Adrenal gland (tissue), 12 donors: ENCODE results near the gene TBC1D14. TPM values are rescaled to one million over a fixed set of nuclear protein-coding genes. Genes with fewer than 3 reads are reported as not detected.
A peak's percentile ranks its signal among the peaks of the same experiment; 100 is the strongest.
"Not testable (repeated sequence)": the region's sequence is repeated elsewhere in the genome, so short reads cannot be mapped to it uniquely, and the experiment has no call there.

Source experiments
- DNase-seq, 7 donors: peaks; one replicate each; pipeline ENCODE4 v3.0.0-alpha.2; 2019 to 2020
- H3K27ac ChIP-seq, 5 donors: fragments of 200-600 bp; sonication (generic) in 4 of 5; 1 replicate in 3 of 5; 2 replicates in 2 of 5; pipeline versions ENCODE4 v1.5.1 to v1.8.0; 2016 to 2020; ENCODE audit warnings: mild to moderate bottlenecking in 1 of 5
- H3K27me3 ChIP-seq: fragments of 200-600 bp; 2 replicates; pipeline ENCODE4 v1.8.0; 2021
- H3K36me3 ChIP-seq, 2 donors: fragments of 200-600 bp; replicated peaks in 1 of 2; 1 replicate in 1 of 2; 2 replicates in 1 of 2; pipeline versions ENCODE4 v1.5.1 to v1.8.0; 2018 to 2022
- H3K4me1 ChIP-seq, 2 donors: fragments of 200-600 bp; replicated peaks in 1 of 2; 1 replicate in 1 of 2; 2 replicates in 1 of 2; pipeline versions ENCODE4 v1.5.1 to v1.8.0; 2018 to 2021
- H3K4me3 ChIP-seq, 4 donors: fragments of 200-600 bp; sonication (generic) in 3 of 4; one replicate each; pipeline ENCODE4 v1.5.1; 2016 to 2018
- H3K9me3 ChIP-seq, 3 donors: fragments of 200-600 bp; sonication (generic) in 1 of 3; replicated peaks in 1 of 3; 1 replicate in 2 of 3; 2 replicates in 1 of 3; pipeline versions ENCODE4 v1.5.1 to v1.8.0; 2016 to 2021
- POLR2A ChIP-seq, 2 donors: fragments of 450-650 bp; IDR thresholded peaks; one replicate each; pipeline ENCODE4 v1.6.1; 2017; ENCODE audit warnings: antibody characterized with exemption in 2 of 2, mild to moderate bottlenecking in 2 of 2, moderate library complexity in 1 of 2
- WGBS, 4 donors: extraction: QIAGEN DNeasy Blood & Tissue Kit in 2 of 4; methylation state at CpG; one replicate each; pipeline versions ENCODE4 v1.1.5 to v1.1.7; 2013 to 2017; 5-methylcytosine and 5-hydroxymethylcytosine counted together
- intact Hi-C, 2 donors: fragments of 100-400 bp; cut with DNase I; formaldehyde crosslinking; loops; one replicate each; pipeline versions ENCODE4 v1.14.1 to v1.15.0; 2022 to 2023
- polyA plus RNA-seq, 3 donors: library from polyadenylated mRNA; stranded (reverse); fragments of 200-250 nt in 2 of 3; fragments of 350-450 nt in 1 of 3; fragmentation: Illumina TruSeq in 1 of 3; extraction: RNeasy Lipid Tissue Mini Kit (QIAGEN cat#74804) in 1 of 3; gene quantifications; one replicate each; pipeline ENCODE4 v1.2.3, GENCODE V29; 2013 to 2014
- total RNA-seq, 9 donors: library from RNA; depleted of rRNA in 4 of 9; stranded (reverse); fragments of >200 nt in 4 of 9; fragments of 120-200 nt in 1 of 9; fragmentation: NEBNext Ultra II Directional in 1 of 9; extraction: Animal tissue kit (Norgen Biotek cat#: 25700) in 1 of 9; gene quantifications; one replicate each; pipeline versions ENCODE4 v1.1.0 to v1.2.4, GENCODE V29; 2013 to 2023
- TF ChIP-seq, protein P1 (sequence below), 6 experiments: fragments of 450-650 bp in 4 of 6; fragments of 200-600 bp in 2 of 6; sonication (generic) in 1 of 6; IDR thresholded peaks; 1 replicate in 5 of 6; 2 replicates in 1 of 6; pipeline versions ENCODE4 v1.5.1 to v1.8.0; 2016 to 2021; ENCODE audit warnings: antibody characterized with exemption in 6 of 6, mild to moderate bottlenecking in 2 of 6, moderate library complexity in 1 of 6
- donor health status: healthy with polysubstance abuse.
- donor health status: Bipolar disorder and iron deficiency.
- donor health status: DM: yes; HTN: yes; CAD: no.
- donor health status: DM: no; HTN: no; CAD: no.
- donor health status: DM: no; HTN: no; CAD: no.
- donor health status: DM: yes; HTN: yes; CAD: no.

Gene TBC1D14
- total and polyA plus RNA-seq, 12 donors = 24.9 to 110 (median 83.0) TPM

DNA sequence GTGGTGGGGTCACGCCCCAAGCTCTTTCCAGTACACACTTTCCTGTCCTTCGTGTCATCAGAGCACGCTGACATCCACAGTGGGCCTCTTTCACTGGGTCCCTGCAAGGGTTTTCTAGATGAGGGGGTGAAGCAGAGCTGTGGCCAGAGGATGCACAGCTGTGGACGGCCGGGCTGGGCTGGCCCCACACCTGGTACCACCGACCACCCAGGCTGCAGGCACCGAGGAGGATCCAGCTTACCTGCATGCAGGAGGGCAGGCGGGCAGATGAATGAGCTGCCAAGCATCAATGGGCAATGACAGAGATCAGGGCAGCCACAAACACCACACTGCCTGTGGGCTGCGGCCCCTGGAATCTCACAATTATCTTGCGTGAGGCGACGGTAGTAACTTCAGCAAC lies 167.7 kb downstream of the TBC1D14 start:
- Histone ChIP-seq H3K9me3 (no peaks in the 10 kb centered on the region), H3K4me1 (no peaks in the 10 kb centered on the region), H3K27me3 (no peaks in the 10 kb centered on the region), H3K4me3 (no peak overlapping the region), H3K36me3 (no peaks in the 10 kb centered on the region), H3K27ac (no peak overlapping the region)
- intact Hi-C loops = loop anchor here (5.0 to 10.0 kb wide), 3 partner anchors 103 to 355 kb away; partner anchors contain the start of gene TBC1D14 (in 2 of the 2)
- WGBS, 4 donors = 93 to 98% (median 95%) methylated on average over 9 to 12 of the region's 12 CpGs
- TF ChIP-seq, protein P1, sequence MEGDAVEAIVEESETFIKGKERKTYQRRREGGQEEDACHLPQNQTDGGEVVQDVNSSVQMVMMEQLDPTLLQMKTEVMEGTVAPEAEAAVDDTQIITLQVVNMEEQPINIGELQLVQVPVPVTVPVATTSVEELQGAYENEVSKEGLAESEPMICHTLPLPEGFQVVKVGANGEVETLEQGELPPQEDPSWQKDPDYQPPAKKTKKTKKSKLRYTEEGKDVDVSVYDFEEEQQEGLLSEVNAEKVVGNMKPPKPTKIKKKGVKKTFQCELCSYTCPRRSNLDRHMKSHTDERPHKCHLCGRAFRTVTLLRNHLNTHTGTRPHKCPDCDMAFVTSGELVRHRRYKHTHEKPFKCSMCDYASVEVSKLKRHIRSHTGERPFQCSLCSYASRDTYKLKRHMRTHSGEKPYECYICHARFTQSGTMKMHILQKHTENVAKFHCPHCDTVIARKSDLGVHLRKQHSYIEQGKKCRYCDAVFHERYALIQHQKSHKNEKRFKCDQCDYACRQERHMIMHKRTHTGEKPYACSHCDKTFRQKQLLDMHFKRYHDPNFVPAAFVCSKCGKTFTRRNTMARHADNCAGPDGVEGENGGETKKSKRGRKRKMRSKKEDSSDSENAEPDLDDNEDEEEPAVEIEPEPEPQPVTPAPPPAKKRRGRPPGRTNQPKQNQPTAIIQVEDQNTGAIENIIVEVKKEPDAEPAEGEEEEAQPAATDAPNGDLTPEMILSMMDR (IDR thresholded peaks at IDR 0.05) = no peak
- no peak for TF ChIP-seq POLR2A (IDR thresholded peaks at IDR 0.05)
- DNase-seq = no peak

DNA sequence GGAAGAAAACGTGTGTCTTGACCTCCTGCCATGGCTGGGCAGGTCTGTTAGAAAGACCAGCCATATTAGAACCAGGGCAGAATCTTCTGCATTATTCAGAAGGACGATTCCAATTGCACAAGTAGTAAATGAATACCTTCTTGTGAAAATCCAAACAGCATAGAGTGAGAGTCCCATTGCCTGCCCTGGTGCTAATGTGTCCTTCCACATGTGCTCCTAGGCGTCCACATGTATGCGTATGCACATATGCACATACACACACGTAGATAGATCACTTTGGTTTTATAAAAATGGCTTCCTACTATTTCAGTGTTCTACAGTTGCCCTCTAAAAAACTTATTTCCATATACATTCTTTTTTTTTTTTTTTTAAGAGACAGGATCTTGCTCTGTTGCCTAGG lies 168.4 kb downstream of the TBC1D14 start:
- no peaks in the 10 kb centered on the region for H3K9me3 ChIP-seq
- H3K36me3 ChIP-seq = no peaks in the 10 kb centered on the region
- DNase-seq = peak in 1 of 7 donors; percentile 18
- WGBS, 4 donors = 83 to 87% (median 85%) methylated on average over 5 of the region's 5 CpGs
- no peaks in the 10 kb centered on the region for H3K4me1 ChIP-seq
- TF ChIP-seq POLR2A (IDR thresholded peaks at IDR 0.05) = no peak
- TF ChIP-seq, protein P1 (IDR thresholded peaks at IDR 0.05) = no peak
- no peak overlapping the region for H3K27ac ChIP-seq
- no peak overlapping the region for H3K4me3 ChIP-seq
- no peaks in the 10 kb centered on the region for H3K27me3 ChIP-seq
- intact Hi-C loops = loop anchor here (5.0 to 10.0 kb wide), 3 partner anchors 103 to 356 kb away; partner anchors contain the start of gene TBC1D14 (in 2 of the 2)

DNA sequence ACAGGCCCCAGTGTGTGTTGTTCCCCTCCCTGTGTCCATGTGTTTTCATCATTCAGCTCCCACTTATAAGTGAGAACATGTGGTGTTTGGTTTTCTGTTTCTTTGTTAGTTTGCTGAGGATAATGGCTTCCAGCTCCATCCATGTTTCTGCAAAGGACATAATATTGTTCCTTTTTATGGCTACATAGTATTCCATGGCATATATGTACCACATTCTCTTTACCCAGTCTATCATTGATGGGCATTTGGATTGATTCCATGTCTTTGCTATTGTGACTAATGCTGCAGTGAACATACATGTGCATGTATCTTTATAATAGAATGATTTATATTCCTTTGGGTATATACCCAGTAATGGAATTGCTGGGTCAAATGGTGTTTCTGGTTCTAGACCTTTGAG lies 169.9 kb downstream of the TBC1D14 start:
- H3K27me3 ChIP-seq, H3K4me3 ChIP-seq, H3K9me3 ChIP-seq, H3K27ac ChIP-seq, H3K4me1 ChIP-seq, H3K36me3 ChIP-seq, DNase-seq: not testable (repeated sequence)
- intact Hi-C loops = loop anchor here (5.0 to 10.0 kb wide), 3 partner anchors 105 to 357 kb away; partner anchors contain the start of gene TBC1D14 (in 2 of the 2)

DNA sequence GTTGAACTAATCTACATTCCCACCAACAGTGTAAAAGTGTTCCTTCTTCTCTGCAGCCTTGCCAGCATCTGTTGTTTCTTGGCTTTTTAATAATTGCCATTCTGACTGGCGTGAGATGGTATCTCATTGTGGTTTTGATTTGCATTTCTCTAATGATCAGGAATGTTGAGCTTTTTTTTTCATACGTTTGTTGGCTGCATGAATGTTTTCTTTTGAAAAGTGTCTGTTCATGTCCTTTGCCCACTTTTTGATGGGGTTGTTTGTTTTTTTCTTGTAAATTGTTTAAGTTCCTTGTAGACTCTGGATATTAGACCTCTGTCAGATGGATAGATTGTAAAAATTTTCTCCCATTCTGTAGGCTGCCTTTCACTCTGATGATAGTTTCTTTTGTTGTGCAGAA lies 170.3 kb downstream of the TBC1D14 start:
- H3K4me1 ChIP-seq, H3K4me3 ChIP-seq, H3K27me3 ChIP-seq, H3K36me3 ChIP-seq, H3K9me3 ChIP-seq, DNase-seq, H3K27ac ChIP-seq: not testable (repeated sequence)
- intact Hi-C loops = loop anchor here (5.0 to 10.0 kb wide), 3 partner anchors 105 to 358 kb away; partner anchors contain the start of gene TBC1D14 (in 2 of the 2)
- whole genome bisulfite sequencing, 4 donors = 81 to 87% (median 84%) methylated on average over 2 of the region's 2 CpGs

Other genes with a start within 250 kb of the TBC1D14 start
- gene S100P, start 215.9 kb upstream of the TBC1D14 start, total RNA-seq = 1 to 10 TPM in 2 of 9 donors, under 1 TPM in 3, not detected in 4; 0.42 to 1.9 (median 0.80) TPM
- gene S100P, start 215.9 kb upstream of the TBC1D14 start, polyA plus RNA-seq = 1 to 10 TPM in 1 of 3 donors, under 1 TPM in 1, not detected in 1; 0.84 to 1.0 TPM
- gene MRFAP1L1, start 200.0 kb upstream of the TBC1D14 start, total RNA-seq = 100 to 1,000 TPM in 1 of 9 donors, 10 to 100 TPM in 8; 53.8 to 100 (median 62.1) TPM
- gene MRFAP1L1, start 200.0 kb upstream of the TBC1D14 start, polyA plus RNA-seq = 10 to 100 TPM; 53.0 to 98.5 (median 74.4) TPM
- gene BLOC1S4, start 193.7 kb upstream of the TBC1D14 start, total RNA-seq = 10 to 100 TPM; 15.8 to 31.7 (median 18.7) TPM
- gene BLOC1S4, start 193.7 kb upstream of the TBC1D14 start, polyA plus RNA-seq = 10 to 100 TPM in 1 of 3 donors, 1 to 10 TPM in 2; 6.5 to 10.8 (median 8.9) TPM
- 10 to 100 TPM; 21.0 to 45.2 (median 28.6) TPM for gene KIAA0232, start 127.1 kb upstream of the TBC1D14 start, total RNA-seq
- gene KIAA0232, start 127.1 kb upstream of the TBC1D14 start, polyA plus RNA-seq = 10 to 100 TPM in 1 of 3 donors, 1 to 10 TPM in 2; 7.3 to 27.1 (median 8.3) TPM
- 10 to 100 TPM; 17.2 to 60.8 (median 32.6) TPM for gene TADA2B, start 133.5 kb downstream of the TBC1D14 start, total RNA-seq
- gene TADA2B, start 133.5 kb downstream of the TBC1D14 start, polyA plus RNA-seq = 10 to 100 TPM; 13.3 to 26.6 (median 14.9) TPM
- gene GRPEL1, start 158.2 kb downstream of the TBC1D14 start, total RNA-seq = 100 to 1,000 TPM in 3 of 9 donors, 10 to 100 TPM in 6; 43.7 to 249 (median 83.1) TPM
- gene GRPEL1, start 158.2 kb downstream of the TBC1D14 start, polyA plus RNA-seq = 100 to 1,000 TPM in 1 of 3 donors, 10 to 100 TPM in 2; 35.8 to 439 (median 77.0) TPM